TTC549 (cell line): ENCODE measurements around the gene SYP.

Experiments
- FAIRE-seq: peaks from 2 replicates; lab custom pipeline; 2012; peaks lifted over from hg19 to GRCh38; lab: Jason Lieb, UNC

SYP gene

DNA sequence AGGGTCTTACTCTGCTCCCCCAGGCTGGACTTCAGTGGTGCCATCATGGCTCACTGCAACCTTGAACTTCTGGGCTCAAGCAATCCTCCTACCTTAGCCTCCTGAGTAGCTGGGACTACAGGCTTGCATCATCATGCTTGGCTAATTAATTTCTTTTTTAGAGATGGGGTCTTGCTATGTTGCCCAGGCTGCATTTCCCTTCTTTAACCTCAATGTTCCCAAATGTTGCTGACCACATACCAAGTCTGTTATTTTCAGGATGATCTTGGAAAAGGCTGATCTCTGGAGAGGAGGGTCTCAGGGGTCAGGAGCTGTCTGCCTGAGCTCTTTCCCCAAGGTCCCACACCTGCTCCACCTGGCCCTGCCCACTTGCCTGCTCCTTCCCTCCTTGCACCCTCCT is 20.1 kb upstream of the SYP start:
- no peak for FAIRE-seq

DNA sequence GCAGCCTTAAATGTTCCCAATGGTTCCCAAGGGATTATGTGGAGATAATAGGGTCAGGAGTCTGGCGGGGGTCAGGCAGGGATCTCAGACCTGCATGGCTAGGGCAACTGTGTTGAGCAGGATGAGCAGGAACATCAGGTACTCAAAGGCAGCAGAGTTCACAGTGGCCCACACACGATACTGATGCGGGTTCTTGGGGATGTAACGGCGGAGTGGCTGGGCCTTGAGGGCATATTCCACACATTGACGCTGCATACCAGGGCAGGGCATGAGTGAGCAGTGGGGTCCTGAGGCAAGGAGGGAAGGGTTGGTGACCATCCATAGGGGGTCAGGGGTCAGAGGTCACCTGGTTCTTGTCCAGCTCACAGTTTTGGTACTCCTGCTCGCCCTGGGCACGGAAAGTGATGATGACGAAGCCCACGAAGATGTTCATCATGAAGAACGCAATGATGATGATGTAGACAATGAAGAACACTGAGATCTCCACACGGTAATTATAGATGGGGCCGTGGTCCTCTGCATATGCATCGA is 15.1 kb upstream of the SYP start:
- FAIRE-seq = no peak

DNA sequence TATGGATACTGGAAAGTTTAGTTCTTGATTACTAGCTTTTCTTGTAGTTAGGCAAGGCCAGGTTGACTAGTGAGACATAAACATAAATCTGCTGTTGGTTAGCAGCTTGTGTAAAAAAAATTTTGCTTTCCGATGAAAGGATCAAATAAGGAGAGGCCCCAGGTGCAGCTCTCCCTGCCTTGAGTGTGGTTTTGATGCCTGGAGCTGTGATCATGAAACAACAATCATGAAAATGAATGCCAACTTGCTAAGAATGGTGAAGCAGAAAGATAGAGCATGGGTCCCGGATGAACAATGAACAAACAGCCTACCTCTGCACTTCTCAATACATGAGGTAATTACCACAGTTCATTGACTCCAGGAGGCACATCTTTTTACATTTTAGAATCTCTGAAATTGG is 14.4 kb upstream of the SYP start:
- FAIRE-seq = no peak

DNA sequence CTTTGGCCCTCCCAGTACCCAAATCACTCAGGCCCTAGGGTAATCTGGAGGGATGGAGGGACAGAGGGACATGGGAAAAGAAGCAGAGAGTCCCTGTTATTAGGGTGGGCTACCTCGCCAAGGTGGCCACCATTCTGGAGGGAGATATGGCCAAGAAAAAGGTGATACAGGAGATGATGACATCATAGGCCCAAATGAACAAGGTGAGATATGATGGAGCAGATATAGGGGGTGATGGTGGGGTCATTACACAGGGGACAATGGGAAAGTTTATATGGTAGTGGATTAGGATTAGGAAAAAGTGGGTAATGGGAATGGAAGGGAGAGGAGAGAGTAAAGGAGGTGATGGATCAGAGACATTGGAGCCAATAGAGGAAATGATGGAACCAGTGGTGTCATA is 12.9 kb upstream of the SYP start:
- FAIRE-seq = no peak

DNA sequence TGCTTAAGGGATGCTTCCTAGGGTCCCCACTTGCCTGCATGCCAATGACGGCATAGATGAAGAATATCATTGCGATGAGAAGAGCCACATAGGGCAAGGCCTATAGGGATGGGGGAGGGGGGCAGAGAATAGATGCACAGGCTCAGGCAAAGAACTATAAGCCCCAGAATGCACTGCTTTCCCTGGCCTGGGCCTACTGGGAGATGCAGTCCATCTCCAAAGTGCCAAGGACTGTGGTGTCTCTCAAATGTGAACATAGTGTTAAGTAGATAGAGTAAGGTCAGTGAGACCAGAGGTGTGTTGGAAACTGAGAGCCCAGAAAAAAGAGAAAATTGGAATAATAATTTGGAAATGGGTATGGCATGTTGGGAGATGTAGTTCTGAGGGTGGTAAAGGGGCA is 12.2 kb upstream of the SYP start:
- FAIRE-seq = no peak

DNA sequence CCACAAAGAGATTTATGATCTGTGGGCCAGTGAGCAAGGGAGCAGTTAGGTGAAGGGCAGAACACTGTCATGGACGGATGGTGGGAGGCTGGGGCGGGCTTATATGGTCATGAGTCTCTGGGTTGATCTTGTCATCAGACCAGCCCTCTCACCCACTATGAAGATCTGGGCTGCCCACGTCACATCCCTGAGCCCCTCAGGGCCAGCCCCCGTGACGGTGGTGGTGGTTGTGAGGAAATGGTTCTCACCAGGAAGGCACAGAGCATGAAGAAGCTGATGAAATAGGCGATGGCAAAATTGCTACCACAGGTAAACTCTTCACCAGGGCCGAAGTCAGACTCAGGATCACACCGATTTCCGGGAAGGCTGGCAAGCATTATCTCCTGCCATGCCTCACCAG is 11.1 kb upstream of the SYP start:
- no peak for FAIRE-seq

DNA sequence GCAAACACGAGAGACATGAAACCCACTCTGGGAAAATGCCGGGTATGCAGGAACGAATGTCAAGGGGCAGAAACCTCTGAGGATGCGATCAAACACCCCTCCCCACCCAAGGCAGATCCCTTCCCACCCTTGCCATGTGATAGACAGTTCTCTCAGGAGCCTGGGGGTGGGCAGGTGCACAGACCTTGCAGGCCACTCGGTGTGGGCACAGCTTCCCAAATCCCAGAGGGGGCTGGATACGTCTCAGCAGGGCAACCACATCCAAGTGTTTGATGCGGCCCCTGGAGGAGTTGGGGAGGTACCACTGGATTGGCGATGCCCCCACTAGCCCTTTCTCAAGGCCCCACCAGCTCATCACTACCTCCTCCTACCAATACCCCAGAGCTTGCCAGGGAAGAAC is 10.4 kb upstream of the SYP start:
- no peak for FAIRE-seq

DNA sequence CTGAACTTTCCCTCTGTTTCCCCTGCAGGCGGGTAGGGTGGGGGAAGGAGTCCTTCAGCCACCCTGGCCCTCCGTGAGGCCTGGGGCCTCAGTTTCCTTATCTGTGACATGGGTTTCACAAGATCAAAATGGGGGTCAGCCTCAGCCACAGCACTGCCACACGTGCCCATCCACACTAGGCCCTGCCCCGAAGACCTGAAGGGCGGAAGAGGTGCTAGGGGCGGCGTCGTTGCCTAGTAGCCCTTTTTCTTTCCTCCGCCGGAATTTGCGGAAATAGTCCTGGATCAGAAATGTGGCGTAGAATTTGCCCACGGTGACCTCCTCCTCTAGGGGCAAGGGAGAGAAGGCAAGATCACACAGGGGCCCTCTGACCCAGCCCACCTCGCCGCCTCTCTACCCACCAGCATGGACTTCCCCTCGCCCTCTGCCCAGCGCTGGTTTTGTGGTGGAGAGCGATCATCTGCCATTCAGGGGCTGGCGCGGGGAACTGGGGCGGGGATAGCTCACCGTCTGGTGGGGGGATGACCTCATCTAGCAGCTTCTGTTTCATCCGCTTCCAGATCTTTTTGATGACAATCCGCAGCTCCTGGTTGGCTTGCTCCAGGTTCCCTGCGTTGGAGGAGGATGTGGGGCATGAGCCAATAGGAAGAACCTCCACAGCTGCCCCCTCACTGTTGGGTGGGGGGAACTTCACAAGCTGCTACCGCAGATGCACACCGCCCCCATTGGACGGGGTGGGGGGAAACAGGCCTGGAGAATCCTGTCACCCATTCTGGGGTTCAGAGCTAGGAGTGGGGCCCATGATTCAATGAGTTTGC is 9.7 kb upstream of the SYP start:
- no peak for FAIRE-seq

DNA sequence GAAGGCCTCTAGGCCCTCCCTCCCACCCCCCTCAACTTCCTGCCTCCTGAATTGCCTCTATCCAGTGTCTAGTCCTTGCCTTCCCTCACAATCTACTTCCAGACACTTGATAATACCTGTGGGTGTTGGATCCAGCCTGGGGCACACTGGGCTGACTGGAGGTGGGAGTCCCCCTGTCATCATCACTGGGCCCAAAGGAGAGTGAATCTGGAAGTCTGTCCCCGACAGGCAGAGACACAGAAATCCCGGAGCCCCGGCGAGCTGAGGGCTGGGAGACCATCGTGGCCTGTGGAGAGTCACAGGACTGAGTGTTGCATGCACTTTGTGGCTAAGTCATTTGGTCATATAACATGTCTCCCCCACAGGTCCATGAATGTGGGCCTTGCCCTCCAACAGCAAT is 8.4 kb upstream of the SYP start:
- no peak for FAIRE-seq

DNA sequence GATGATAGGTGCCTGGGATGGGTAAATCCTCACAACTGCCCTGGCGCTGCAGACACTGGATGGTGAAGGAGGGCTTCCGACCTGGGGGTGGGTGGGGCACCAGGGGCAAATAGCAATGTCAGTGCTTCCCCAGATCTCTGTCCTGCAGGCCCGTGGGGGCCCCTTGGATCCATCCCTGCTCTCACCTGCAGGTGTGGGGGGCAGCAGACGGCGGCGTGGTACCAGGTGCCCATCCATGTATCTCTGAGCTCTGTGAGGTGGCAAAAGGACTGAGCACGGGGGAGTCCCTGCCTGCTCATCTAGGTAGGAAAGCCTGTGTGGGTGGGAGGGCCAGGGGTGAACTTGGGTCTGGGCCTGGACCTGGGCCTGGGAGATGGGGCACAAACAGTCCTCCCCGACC is 6.5 kb upstream of the SYP start:
- FAIRE-seq = no peak

DNA sequence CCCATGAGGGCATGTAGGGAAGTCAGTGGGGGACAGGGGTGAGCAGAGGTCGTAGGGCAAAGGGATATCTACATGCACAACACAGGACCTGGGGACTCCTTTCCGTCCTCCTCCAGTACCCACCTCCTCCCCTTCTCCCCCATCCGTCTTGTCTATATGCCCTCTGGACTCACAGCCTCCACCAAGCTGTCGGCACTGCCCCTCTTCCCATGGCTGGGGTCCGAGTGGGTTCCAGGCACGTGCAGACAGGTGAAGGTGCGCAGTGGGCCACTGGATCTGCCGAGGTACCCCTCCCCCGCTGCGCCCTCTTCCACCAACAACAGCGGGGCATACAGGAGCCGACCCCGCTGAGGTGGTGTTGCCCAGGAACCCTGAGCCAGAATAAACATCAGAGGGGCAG is 5.5 kb upstream of the SYP start:
- FAIRE-seq = no peak

DNA sequence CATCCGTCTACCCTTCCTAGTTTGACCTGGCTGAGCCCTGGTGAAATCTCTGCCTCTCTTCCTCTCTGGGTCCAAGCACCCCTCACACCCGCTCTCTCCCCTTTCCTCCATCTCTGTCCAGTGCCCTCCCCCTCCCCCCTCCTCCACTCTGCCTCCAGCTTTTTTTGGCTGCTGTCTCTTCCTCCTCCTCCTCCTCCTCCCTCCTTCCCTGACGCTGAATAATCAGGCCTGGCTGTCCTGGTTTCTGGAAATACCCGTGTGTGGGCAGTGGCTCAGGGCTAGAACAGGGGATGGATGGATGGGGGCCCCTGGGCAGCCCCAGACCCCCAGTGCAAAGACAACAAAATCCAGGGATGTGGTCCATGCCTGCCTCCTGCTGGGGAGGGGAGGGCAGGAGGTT is 4.7 kb upstream of the SYP start:
- FAIRE-seq = no peak

DNA sequence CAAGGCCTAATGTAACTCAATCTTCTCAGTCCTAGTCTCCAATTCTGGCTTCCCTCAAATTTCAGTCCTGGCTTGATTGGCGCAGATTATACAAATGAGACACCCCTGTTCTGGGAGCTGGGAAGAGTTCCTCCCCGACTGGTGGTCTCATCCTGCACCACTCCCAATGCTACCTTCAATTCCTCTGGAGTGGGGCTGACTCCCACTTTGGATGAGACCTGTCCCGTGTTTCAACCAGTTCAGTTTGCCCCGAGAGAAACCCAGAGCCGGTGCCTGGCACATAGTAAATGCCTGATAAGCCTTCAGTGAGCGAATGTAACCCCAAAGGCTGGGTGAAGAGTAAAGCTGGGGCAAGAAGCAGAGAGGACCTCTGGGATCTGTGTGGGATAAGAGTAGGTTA is 4.0 kb upstream of the SYP start:
- FAIRE-seq = no peak

DNA sequence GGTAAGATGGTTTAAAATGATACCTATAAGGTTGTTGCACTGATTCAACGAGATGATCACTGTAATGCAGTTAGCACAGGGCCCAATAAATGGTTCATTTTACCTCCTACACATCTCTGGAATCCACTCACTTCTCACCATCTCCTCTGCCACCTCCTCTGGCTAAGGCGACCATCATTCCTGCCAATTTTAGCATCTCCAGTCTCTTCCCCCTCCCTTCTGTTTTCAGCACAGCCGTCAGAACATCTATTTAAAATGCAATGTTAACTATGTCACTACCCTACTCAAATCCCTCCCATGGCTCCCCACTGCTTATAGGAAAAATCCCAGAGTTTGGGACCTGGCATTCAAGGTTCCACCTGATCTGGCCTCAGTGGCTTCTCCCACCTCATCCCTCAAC is 3.5 kb upstream of the SYP start:
- FAIRE-seq = no peak

DNA sequence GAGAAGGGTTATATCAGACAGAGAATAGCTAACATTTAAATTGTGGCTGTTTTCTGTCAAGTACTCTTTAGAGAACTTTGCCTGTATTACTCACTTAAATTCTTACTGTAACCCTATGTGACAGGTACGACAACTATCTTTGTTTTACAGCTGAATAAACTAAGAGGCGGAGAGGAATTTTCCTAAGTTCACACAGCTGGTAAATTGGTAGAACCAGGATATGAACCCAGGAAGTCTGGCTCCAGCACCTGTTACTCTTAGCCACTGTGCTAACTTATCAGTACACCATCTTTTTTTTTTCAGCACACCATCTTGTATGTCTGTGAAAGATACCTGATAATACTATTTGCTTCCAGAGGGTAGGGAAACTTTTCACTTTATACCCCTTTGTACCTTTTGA is 2.0 kb upstream of the SYP start:
- no peak for FAIRE-seq

DNA sequence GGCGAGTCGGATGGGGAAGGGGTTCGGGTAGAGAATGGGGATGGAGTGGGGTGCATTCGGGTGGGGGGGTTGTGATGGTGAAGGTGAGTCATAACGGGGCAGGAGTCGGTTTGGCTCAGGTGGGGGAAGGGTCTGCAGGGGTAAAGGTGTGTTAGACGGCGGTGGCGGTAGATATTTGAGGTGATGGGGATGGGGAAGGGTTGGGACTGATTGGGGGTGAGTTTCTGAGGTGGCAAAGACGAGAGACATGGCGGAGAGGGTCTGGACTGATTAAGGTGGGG is 738 bp downstream of the SYP start:
- no peak for FAIRE-seq

DNA sequence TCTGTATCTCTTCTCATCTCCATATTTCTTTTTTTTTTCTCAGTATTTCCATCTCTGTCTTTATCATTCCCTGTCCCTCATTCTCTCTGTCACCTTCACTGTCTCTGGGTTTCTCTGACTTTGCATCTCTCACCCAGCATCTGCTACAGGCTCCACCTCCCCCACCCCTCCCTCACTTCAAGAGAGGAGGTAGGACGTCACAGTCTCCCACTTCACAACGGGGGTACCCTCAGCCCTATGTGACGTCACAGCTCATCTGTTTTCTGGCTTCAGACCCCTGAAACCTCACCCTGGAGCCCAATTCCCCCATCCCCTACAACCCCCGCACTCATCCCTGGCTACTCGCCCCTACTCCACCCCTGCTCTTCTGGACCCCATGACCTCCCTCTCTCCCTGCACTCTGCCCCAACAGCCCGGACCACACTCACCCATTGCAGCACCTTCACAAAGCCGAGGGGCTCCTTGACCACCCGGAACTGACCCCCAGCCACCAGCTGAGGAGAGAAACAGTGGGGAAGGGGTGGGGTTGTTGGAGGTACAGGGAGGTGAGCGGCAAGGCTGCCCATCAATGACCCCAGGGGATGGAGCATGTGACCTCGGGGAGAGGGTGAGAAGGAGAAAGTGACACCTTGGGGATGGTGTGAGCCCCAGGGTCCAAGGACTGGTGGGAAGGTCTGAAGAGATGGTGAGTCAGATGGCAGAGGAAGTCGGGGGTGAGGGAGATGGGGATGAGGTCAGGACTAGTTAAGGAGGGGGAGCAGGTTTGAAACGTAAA is 1.3 kb downstream of the SYP start:
- no peak for FAIRE-seq

DNA sequence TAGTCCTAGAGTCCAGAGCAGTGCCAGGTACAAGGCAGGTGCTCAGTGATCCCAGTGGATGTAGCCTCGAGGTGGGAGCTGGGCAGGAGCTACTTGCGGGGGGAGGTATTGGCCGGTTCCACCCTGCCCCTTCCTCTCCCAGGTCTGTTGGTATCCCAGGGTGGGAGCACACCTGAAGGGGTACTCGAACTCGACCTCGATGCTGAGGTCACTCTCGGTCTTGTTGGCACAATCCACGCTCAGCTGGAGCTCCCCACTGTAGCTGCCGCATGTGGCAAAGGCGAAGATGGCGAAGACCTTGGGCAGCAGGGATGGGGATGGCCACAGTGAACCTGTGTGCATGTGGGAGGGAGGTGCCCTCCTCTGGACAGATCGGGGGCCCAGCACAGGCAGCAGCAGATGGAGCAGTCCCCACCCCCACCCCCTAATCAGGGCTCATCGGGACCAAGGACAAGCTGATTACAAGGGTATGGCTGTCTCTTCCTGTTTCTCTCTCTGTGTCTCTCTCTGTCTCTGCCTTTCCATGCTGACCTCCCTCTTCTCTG is 2.4 kb downstream of the SYP start:
- FAIRE-seq = no peak

DNA sequence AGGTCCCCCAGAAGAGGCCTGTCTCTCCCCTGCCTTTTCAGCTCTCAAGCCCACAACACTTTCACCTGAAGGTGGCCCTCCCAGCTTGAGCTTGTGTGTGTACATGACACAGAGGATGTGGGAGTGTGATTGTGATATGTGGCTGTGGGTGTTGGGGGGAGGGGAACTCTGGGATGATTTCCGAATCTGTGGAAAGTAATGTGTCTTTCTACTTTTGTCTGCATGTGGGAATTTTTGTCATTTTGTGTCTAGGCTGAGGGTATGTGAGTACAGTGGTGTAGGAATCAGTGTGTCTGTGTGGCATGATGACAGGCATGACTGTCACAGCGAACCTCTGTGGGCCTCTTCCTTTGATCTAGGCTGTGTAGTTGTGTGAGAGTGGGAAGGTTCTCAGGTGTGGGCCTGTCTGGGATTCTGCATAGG is 6.4 kb downstream of the SYP start:
- FAIRE-seq = no peak

DNA sequence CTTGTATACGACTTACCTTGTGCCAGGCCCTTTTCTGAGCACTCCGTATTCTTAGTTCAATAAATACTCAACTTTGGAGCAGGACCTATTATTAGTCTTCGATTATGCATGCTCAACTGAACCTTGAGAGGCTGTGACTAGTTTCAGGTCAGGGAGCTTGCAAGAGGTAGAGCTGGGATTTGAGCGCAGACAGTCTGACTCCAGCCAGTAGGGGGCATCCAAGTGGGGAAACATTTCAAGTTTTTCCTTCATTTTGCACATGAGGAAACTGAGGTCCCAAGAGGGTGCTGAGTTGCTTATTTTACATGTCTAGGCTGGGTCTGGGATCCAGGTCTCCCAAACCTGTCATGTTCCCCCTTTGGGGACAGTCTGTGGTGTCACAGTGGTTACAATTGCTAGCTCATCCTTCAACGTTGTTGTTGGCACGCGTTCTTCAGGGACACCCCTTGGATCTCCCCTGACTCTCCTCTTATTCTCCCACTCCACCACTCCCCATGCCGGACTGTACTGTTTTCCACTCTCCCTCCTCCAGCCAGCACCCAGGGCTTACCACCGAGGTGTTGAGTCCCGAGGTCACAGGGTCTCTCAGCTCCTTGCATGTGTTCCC is 7.2 kb downstream of the SYP start:
- FAIRE-seq = no peak

DNA sequence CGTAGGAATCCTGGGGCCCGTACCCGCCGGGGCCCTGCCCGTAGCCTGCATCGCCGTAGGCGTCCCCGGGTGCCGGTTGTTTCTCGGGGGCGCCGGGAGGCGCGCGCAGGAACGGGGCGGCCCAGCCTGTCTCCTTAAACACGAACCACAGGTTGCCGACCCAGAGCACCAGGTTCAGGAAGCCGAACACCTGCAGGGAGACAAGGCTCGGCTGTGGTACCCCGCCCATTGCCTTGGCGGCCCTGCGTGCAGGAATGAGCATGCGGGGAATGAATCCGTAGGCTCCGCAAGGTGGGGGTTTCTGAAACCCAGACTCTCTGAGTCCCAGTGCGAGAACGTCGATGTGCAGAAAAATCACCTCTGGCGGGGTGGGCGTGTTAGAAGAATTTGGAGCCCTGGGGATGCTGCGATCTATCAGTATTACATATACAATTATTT is 8.4 kb downstream of the SYP start:
- no peak for FAIRE-seq

DNA sequence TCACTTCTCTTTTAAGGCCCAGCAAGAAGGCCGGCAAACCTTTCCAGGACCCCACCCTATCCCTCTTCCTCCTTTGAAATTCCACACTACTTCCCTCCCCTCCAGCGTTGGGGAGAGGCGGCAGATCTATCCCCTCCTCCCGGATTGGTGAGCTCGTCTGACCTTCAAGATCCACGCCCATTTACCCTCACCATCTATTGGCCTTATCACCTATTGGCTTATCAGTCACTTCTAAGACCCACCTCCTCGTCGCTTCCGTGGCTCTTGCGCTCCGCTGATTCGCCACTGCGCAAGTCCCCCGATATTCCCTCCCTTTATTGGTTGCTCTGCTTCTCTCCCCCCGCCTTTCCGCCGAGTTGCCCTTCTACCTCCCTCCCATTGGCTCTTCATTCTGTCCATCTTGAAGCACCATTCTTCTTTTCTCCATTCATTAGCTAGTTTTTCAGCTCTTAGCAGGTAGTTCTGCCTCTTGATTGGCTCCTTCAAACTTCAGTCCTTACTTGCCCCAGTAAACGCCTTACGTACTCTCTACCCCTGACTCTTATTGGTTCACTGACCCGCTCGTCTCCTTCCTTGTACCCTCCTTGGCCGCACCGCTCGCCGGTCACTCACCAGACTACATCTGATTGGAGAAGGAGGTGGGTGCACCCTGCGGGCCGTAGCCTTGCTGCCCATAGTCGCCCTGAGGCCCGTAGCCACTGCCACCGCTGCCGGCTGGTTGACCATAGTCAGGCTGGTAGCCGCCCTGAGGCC is 9.0 kb downstream of the SYP start:
- FAIRE-seq = peak; percentile 95
